ENCODE results near the gene HBS1L. TPM values are rescaled to one million over a fixed set of nuclear protein-coding genes. Genes with fewer than 3 reads are reported as not detected.

The HBS1L gene
- total RNA-seq, 1 donor = 114 TPM

DNA sequence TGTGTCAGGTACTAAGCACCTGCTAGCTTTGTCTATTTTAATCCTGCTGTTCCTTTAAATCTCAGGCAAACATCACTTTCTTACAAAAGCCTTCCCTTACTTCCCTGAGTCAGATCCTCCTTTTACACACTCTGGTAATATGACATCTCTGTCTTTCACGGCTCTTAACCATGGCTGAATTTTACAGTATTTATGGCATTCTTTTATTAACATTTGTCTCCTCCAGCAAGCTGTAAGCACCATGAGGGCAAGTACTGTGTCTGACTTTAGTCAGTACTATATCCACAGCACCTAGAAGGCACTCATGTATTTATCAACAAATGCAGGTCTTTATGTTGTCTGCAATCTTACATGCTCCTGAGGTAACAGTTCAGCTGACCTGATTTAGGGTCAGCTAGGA is 33.7 kb upstream of the HBS1L start:
- TF ChIP-seq, protein P1, sequence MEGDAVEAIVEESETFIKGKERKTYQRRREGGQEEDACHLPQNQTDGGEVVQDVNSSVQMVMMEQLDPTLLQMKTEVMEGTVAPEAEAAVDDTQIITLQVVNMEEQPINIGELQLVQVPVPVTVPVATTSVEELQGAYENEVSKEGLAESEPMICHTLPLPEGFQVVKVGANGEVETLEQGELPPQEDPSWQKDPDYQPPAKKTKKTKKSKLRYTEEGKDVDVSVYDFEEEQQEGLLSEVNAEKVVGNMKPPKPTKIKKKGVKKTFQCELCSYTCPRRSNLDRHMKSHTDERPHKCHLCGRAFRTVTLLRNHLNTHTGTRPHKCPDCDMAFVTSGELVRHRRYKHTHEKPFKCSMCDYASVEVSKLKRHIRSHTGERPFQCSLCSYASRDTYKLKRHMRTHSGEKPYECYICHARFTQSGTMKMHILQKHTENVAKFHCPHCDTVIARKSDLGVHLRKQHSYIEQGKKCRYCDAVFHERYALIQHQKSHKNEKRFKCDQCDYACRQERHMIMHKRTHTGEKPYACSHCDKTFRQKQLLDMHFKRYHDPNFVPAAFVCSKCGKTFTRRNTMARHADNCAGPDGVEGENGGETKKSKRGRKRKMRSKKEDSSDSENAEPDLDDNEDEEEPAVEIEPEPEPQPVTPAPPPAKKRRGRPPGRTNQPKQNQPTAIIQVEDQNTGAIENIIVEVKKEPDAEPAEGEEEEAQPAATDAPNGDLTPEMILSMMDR (IDR thresholded peaks at IDR 0.05; ENCODE audit: insufficient read depth, low read depth, low read length) = no peak
- DNase-seq (ENCODE audit: low read depth) = no peak
- no peak overlapping the region for H3K4me3 ChIP-seq (ENCODE audit: low read depth, low read length)

DNA sequence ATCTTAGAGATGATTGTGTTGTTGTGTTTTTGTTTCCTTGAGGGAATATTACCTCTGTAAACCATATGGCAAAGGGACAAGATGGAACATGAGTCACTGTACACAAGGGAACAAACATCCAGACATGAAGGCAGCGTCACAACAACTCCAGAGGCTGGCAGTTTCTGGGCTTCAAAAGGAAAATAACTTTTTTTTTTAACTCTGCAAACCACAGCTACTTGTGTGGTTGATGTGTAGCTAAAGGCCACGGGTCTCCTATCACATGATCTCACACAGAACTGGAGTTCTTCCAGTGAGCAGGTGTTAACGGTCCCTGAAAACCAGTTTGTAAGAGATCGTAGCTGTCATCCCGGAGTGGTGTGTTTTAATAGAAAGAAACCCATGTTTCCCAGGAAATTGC is 33.2 kb upstream of the HBS1L start:
- H3K4me3 ChIP-seq (ENCODE audit: low read depth, low read length) = no peak overlapping the region
- peak; percentile 30 for DNase-seq (ENCODE audit: low read depth)
- TF ChIP-seq, protein P1 (IDR thresholded peaks at IDR 0.05; ENCODE audit: insufficient read depth, low read depth, low read length) = no peak

DNA sequence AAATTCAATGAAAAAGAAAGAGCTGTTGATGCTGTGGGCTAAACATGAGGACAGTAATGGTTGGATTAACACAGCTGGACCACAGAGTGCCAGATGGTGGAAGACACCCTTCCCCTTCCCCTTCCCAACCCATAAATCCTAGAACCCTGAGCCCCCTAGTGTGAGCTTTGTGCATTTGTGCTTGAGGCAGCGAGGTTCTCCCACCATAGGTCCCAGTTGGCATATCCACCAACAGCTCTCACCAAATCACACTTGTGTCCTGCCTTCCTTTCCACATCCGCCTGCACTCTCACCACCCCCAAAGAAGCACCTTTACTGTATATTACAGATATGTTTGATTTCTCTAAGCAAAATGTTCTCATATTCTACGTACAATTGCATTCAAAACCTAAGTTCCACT is 32.8 kb upstream of the HBS1L start:
- H3K4me3 ChIP-seq (ENCODE audit: low read depth, low read length) = no peak overlapping the region
- DNase-seq (ENCODE audit: low read depth) = no peak
- TF ChIP-seq, protein P1 (IDR thresholded peaks at IDR 0.05; ENCODE audit: insufficient read depth, low read depth, low read length) = peak; percentile 22

DNA sequence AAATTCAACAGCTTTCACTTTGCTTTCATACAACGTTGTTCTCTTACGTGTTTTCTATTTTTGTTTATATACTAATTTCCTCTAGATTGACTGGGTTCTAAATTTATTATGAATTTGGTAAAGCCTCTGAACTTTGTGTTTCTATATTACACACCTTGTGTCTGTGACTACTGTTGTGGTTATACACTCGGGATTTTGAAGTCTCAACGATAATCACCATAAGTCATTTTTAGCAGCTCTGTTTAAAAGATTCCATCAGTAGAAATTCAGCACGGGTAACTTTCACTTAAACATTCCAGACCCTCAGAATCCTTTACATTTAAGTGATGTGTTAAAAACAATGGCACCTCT is 31.8 kb upstream of the HBS1L start:
- DNase-seq (ENCODE audit: low read depth) = no peak
- no peak overlapping the region for H3K4me3 ChIP-seq (ENCODE audit: low read depth, low read length)
- TF ChIP-seq, protein P1 (IDR thresholded peaks at IDR 0.05; ENCODE audit: insufficient read depth, low read depth, low read length) = no peak

DNA sequence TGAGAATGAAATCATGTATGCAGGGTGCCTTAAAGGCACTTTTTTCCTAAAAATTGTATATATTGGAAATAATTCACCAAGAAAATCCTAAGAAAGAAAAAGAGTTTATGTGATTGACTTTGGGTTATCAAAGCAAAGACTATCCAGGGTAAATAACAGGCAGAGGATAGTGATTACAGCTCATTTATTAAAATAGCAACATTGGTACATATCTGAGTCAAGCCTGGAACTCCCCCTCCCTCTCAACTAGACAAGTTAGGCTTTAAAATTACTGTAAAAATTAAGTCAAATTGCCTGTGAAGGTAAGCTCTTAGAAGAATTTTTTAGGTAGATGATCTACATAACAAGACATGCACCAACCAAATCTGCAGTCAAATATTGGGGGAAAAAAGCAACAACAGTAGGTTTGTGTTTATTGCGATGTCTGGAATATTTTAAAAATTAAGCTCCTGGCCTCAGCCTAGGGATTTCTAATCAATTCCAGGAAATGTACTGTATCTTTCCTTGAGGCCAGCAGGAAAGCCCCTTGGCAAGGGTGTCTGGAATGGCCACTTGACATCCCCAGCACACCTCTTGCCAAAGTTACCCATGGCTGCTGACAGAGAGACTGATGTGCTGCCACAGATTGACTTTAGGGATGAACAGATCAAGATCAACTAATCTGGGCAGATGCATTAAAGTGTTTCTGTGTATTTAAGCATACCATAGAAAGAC is 31.2 kb upstream of the HBS1L start:
- no peak overlapping the region for H3K4me3 ChIP-seq (ENCODE audit: low read depth, low read length)
- DNase-seq (ENCODE audit: low read depth) = no peak
- TF ChIP-seq, protein P1 (IDR thresholded peaks at IDR 0.05; ENCODE audit: insufficient read depth, low read depth, low read length) = no peak

DNA sequence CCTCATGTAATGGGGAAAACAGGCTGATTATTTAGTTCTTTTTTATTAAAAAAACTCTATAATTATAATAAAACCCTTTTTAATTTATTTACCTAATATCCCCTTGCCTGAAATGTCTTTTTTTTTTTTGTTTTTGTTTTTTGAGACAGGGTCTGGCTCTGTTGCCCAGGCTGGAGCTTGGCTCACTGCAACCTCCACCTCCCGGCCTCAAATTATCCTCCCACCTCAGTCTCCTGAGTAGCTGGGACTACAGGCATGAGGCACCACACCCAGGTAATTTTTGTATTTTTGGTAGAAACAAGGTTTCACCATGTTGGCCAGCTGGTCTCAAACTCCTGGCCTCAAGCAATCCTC is 30.3 kb upstream of the HBS1L start:
- DNase-seq (ENCODE audit: low read depth) = no peak
- H3K4me3 ChIP-seq (ENCODE audit: low read depth, low read length) = no peak overlapping the region
- TF ChIP-seq, protein P1 (IDR thresholded peaks at IDR 0.05; ENCODE audit: insufficient read depth, low read depth, low read length) = no peak

Data from fibroblast of villous mesenchyme (primary cell).